GM12878 (cell line): ENCODE measurements around the gene SFXN4. TPM values are rescaled to one million over a fixed set of nuclear protein-coding genes. Genes with fewer than 3 reads are reported as not detected.

Experiments
- ATAC-seq: fragments of 200-7000 bp; cut with Tn5 transposase; 3 replicates; pipeline ENCODE4 v1.9.1; 2020; ENCODE audit warnings: mild to moderate bottlenecking, moderate library complexity
- BruUV-seq: library from RNA; stranded (reverse); fragments of 400-500 nt; replicated peaks from 2 replicates; lab custom pipeline; 2021; lab: Mats Ljungman, UMichigan
- CTCF ChIA-PET: fragments of 300-600 bp; sonication (Branson Sonifier 250); formaldehyde crosslinking; extraction: SDS; loops from one replicate; lab custom pipeline; 2021; ENCODE audit warnings: inconsistent platforms; lab: Yijun Ruan, JAX
- POLR2A ChIA-PET: fragments of 350-600 bp; formaldehyde crosslinking; extraction: SDS; loops from one replicate; lab custom pipeline; 2021; ENCODE audit warnings: inconsistent platforms; lab: Charles Lee
- RAD21 ChIA-PET: fragments of 300-600 bp; sonication (Branson Sonifier 250); formaldehyde crosslinking; loops from one replicate; lab custom pipeline; 2023; ENCODE audit warnings: antibody characterized with exemption; ENCODE audit not compliant: unreplicated experiment; lab: Charles Lee
- SMC1A ChIA-PET: fragments of 300-600 bp; sonication (Branson Sonifier 250); formaldehyde crosslinking; loops from one replicate; lab custom pipeline; 2023; ENCODE audit not compliant: unreplicated experiment, uncharacterized antibody; lab: Charles Lee
- DNase-seq: peaks from one replicate; pipeline ENCODE4 v3.0.0-alpha.2; 2011; ENCODE audit warnings: low read depth, low spot score
- FAIRE-seq: peaks from 3 replicates; lab custom pipeline; 2011; peaks lifted over from hg19 to GRCh38; lab: Jason Lieb, UNC
- H2AFZ ChIP-seq: 2 replicates; pipeline ENCODE4 v1.6.0; 2011; ENCODE audit warnings: low read depth, low read length, control low read depth; ENCODE audit not compliant: control insufficient read depth
- H3K27ac ChIP-seq: 2 replicates; pipeline ENCODE4 v1.5.1; 2011; ENCODE audit warnings: control low read depth; ENCODE audit not compliant: control insufficient read depth, insufficient read depth
- H3K27me3 ChIP-seq, 2 experiments: replicated peaks in 1 of 2; 2 replicates each; pipeline versions ENCODE4 v1.6.0 to v1.6.1; 2011; ENCODE audit warnings: low read length in 1 of 2; ENCODE audit not compliant: control insufficient read depth in 2 of 2, insufficient read depth in 2 of 2
- H3K36me3 ChIP-seq, 2 experiments: 2 replicates each; pipeline ENCODE4 v1.5.1; 2011; ENCODE audit warnings: low read length in 1 of 2; ENCODE audit not compliant: control insufficient read depth in 2 of 2, insufficient read depth in 2 of 2
- H3K4me1 ChIP-seq: 2 replicates; pipeline ENCODE4 v1.6.1; 2011; ENCODE audit warnings: mild to moderate bottlenecking, low read length, moderate library complexity, mixed read lengths; ENCODE audit not compliant: control insufficient read depth, insufficient read depth
- H3K4me2 ChIP-seq: 2 replicates; pipeline ENCODE4 v1.6.0; 2011; ENCODE audit warnings: control low read depth; ENCODE audit not compliant: control insufficient read depth, insufficient read depth
- H3K4me3 ChIP-seq: fragments of 200-600 bp; sonication (generic); 2 replicates; pipeline ENCODE4 v1.5.1; 2016
- H3K79me2 ChIP-seq: 2 replicates; pipeline ENCODE4 v1.6.0; 2011; ENCODE audit warnings: low read length; ENCODE audit not compliant: control insufficient read depth, insufficient read depth
- H3K9ac ChIP-seq: 2 replicates; pipeline ENCODE4 v1.8.0; 2011; ENCODE audit warnings: low read length, control low read depth, mixed read lengths; ENCODE audit not compliant: control insufficient read depth, insufficient read depth
- H3K9me3 ChIP-seq: replicated peaks from 3 replicates; pipeline ENCODE4 v1.5.1; 2011; ENCODE audit warnings: mild to moderate bottlenecking, low read length; ENCODE audit not compliant: control insufficient read depth, insufficient read depth
- H4K20me1 ChIP-seq: 2 replicates; pipeline ENCODE4 v1.6.0; 2011; ENCODE audit not compliant: control insufficient read depth, insufficient read depth
- ASH2L ChIP-seq: fragments of 300-600, 200-600 bp; sonication (generic); IDR thresholded peaks from 2 replicates; pipeline ENCODE4 v1.6.1; 2017; ENCODE audit warnings: low read depth, mild to moderate bottlenecking, borderline replicate concordance
- HDAC2 ChIP-seq: fragments of 200-600 bp; sonication (generic); IDR thresholded peaks from 2 replicates; pipeline ENCODE4 v1.6.1; 2017
- MTA2 ChIP-seq: fragments of 450-650 bp; IDR thresholded peaks from 2 replicates; pipeline ENCODE4 v1.6.1; 2016; ENCODE audit warnings: low read depth, mild to moderate bottlenecking, moderate library complexity
- RAD51 ChIP-seq: fragments of 450-650 bp; IDR thresholded peaks from 2 replicates; pipeline ENCODE4 v1.6.1; 2016; ENCODE audit warnings: moderate library complexity, mild to moderate bottlenecking, inconsistent platforms
- RUNX3 ChIP-seq: IDR thresholded peaks from 2 replicates; pipeline ENCODE4 v1.6.1; 2012; ENCODE audit warnings: low read length, inconsistent platforms
- YBX1 ChIP-seq: fragments of 450-650 bp; IDR thresholded peaks from 2 replicates; pipeline ENCODE4 v1.6.1; 2016; ENCODE audit warnings: antibody characterized with exemption
- ZNF207 ChIP-seq: fragments of 450-650 bp; IDR thresholded peaks from 2 replicates; pipeline ENCODE4 v1.6.1; 2014; ENCODE audit warnings: antibody characterized with exemption, mild to moderate bottlenecking, borderline replicate concordance
- ZNF384 ChIP-seq: IDR thresholded peaks from 2 replicates; pipeline ENCODE4 v1.6.1; 2012; ENCODE audit warnings: low read depth, mild to moderate bottlenecking, low read length, improper control_type of control experiment, borderline replicate concordance
- WGBS: methylation state at CpG from one replicate; pipeline ENCODE4 v1.1.6; 2016; ENCODE audit warnings: low lambda C conversion rate; ENCODE audit not compliant: insufficient replicate concordance, insufficient coverage; ENCODE audit errors: missing lambda C conversion rate; 5-methylcytosine and 5-hydroxymethylcytosine counted together
- in situ Hi-C: fragments of 300-500 bp; cut with MboI; formaldehyde crosslinking; loops from 9 replicates; pipeline ENCODE4 v1.14.3; 2018; ENCODE audit warnings: mixed read lengths
- intact Hi-C: fragments of 100-400 bp; cut with micrococcal nuclease; formaldehyde crosslinking; loops from one replicate; pipeline ENCODE4 v1.14.2; 2022; ENCODE audit not compliant: unreplicated experiment
- polyA plus RNA-seq, 11 experiments: library from polyadenylated mRNA; depleted of rRNA in 4 of 11; unstranded in 6 of 11; stranded (reverse) in 5 of 11; fragments of >200 nt; fragmentation: Nextera tagmentation in 4 of 11; fragmentation: Illumina TruSeq in 1 of 11; extraction: Ambion mirVana in 4 of 11; extraction: Trizol in 1 of 11; gene quantifications; 1 replicate in 1 of 11; 2 replicates in 10 of 11; pipeline versions ENCODE4 v1.2.1 to v1.2.3, GENCODE V29; 2011 to 2016; ENCODE audit warnings: inconsistent platforms in 2 of 11, missing spikeins in 2 of 11, low read depth in 1 of 11
- total RNA-seq, 4 experiments: library from RNA; depleted of rRNA in 3 of 4; stranded (reverse); fragments of >200 nt in 3 of 4; fragmentation: Illumina TruSeq in 1 of 4; extraction: Trizol in 1 of 4; gene quantifications; 2 replicates each; pipeline versions ENCODE4 v1.2.1 to v1.2.3, GENCODE V29; 2013 to 2021
- TF ChIP-seq, protein P1 (sequence below): fragments of 450-650 bp; IDR thresholded peaks from 2 replicates; pipeline ENCODE4 v1.6.1; 2016; ENCODE audit warnings: mild to moderate bottlenecking, moderate library complexity, borderline replicate concordance
- TF ChIP-seq, protein P2 (sequence below): fragments of 450-650 bp; IDR thresholded peaks from 2 replicates; pipeline ENCODE4 v1.6.1; 2016; ENCODE audit warnings: mild to moderate bottlenecking

SFXN4 gene
- total and polyA plus RNA-seq, 10 of the 15 experiments (the other 5 are each of a cell fraction or from before 2014, with no cell fraction given), result 40.7 to 111 (median 48.8) TPM

DNA sequence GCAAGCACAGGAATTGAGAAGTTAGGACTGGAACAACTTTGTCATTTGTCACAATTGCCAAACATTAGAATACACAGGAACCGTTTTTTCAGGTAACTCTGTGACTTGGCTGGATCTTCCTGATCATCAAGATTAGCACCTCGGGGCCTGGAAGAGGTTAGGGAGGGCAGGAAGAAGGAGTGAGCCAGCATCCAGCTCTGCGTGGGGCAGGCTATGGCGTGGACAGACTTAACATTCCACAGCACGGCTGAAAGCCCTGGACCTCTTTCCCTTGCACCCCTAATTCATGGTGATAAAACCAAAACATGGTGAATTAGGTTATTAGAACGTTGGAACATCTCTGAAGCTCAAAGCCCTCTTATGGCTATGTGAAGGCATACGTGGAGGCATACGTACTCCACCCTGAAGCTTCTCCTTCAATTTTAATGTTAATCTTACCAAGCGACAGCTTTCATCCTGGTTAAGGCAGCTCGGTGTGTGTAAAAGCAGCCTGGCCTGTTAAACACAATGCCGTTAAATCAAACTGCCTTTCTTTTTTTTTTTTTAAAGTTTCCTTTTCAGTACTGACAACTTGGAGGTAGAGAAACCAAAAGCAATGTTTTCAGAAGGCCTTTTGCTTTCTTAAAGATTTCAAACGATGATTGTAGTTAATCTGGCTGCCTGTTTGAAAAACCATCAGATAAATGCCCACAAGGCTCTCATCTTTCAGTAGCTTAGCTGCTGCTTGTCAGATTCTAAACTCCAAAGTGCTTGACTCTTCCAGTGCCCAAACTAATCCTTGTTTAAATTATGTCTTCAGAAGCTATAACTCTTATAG lies 46.3 kb upstream of the SFXN4 start:
- Histone ChIP-seq H3K79me2 (peaks cover 63% of the 10 kb centered on the region), H3K9ac (peak overlapping the region; percentile 88), H2AFZ (peak overlapping the region; percentile 88), H3K4me2 (peak overlapping the region; percentile 98), H4K20me1 (no peaks in the 10 kb centered on the region), H3K27ac (peak overlapping the region; percentile 95), H3K4me1 (peaks cover 21% of the 10 kb centered on the region), H3K27me3 (no peaks in the 10 kb centered on the region), H3K36me3 (no peaks in the 10 kb centered on the region), H3K9me3 (no peaks in the 10 kb centered on the region)
- intact Hi-C loops, result no loop called here
- DNase-seq (no peak), ATAC-seq (no peak), FAIRE-seq (no peak)
- RAD21 ChIA-PET, result interaction anchor here (0.9 to 3.8 kb wide), 5 partner anchors 22 to 204 kb away, joined by 3 to 33 read pairs (median 3); no protein-coding TSS in a partner anchor
- SMC1A ChIA-PET, result interaction anchor here (1.0 to 2.1 kb wide), 5 partner anchors 13 to 278 kb away, joined by 3 to 6 read pairs (median 3); no protein-coding TSS in a partner anchor
- in situ Hi-C loops, result no loop called here
- 75% methylated on average over 12 of the region's 12 CpGs for WGBS
- POLR2A ChIA-PET, result interaction anchor here (0.6 to 1.8 kb wide), 4 partner anchors 12 to 269 kb away, joined by 3 to 5 read pairs (median 4); no protein-coding TSS in a partner anchor
- CTCF ChIA-PET, result interaction anchor here (0.6 to 1.6 kb wide), 9 partner anchors 10 to 202 kb away, joined by 3 to 7 read pairs (median 4); partner anchors contain the start of gene PRDX3
- no TSS peak for BruUV-seq
- TF ChIP-seq, protein P1, sequence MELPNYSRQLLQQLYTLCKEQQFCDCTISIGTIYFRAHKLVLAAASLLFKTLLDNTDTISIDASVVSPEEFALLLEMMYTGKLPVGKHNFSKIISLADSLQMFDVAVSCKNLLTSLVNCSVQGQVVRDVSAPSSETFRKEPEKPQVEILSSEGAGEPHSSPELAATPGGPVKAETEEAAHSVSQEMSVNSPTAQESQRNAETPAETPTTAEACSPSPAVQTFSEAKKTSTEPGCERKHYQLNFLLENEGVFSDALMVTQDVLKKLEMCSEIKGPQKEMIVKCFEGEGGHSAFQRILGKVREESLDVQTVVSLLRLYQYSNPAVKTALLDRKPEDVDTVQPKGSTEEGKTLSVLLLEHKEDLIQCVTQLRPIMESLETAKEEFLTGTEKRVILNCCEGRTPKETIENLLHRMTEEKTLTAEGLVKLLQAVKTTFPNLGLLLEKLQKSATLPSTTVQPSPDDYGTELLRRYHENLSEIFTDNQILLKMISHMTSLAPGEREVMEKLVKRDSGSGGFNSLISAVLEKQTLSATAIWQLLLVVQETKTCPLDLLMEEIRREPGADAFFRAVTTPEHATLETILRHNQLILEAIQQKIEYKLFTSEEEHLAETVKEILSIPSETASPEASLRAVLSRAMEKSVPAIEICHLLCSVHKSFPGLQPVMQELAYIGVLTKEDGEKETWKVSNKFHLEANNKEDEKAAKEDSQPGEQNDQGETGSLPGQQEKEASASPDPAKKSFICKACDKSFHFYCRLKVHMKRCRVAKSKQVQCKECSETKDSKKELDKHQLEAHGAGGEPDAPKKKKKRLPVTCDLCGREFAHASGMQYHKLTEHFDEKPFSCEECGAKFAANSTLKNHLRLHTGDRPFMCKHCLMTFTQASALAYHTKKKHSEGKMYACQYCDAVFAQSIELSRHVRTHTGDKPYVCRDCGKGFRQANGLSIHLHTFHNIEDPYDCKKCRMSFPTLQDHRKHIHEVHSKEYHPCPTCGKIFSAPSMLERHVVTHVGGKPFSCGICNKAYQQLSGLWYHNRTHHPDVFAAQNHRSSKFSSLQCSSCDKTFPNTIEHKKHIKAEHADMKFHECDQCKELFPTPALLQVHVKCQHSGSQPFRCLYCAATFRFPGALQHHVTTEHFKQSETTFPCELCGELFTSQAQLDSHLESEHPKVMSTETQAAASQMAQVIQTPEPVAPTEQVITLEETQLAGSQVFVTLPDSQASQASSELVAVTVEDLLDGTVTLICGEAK, result peak; percentile 43
- peak; percentile 74; the same call in 1 of the 2 replicates for TF ChIP-seq ASH2L
- peak; percentile 83 for TF ChIP-seq ZNF384
- no peak for TF ChIP-seq MTA2
- TF ChIP-seq ZNF207, result no peak
- TF ChIP-seq, protein P2, sequence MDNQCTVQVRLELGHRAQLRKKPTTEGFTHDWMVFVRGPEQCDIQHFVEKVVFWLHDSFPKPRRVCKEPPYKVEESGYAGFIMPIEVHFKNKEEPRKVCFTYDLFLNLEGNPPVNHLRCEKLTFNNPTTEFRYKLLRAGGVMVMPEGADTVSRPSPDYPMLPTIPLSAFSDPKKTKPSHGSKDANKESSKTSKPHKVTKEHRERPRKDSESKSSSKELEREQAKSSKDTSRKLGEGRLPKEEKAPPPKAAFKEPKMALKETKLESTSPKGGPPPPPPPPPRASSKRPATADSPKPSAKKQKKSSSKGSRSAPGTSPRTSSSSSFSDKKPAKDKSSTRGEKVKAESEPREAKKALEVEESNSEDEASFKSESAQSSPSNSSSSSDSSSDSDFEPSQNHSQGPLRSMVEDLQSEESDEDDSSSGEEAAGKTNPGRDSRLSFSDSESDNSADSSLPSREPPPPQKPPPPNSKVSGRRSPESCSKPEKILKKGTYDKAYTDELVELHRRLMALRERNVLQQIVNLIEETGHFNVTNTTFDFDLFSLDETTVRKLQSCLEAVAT, result peak; percentile 92
- TF ChIP-seq RUNX3, result peak; percentile 15; the same call in 1 of the 2 replicates
- no peak for TF ChIP-seq RAD51
- TF ChIP-seq HDAC2, result no peak
- no peak for TF ChIP-seq YBX1
- TF ChIP-seq, all 136 proteins: peak for 5
- H3K4me3 ChIP-seq, result peak overlapping the region; percentile 73
